HG02642 (cell line): Measurements from ENCODE around the gene TPCN2.

Source experiments
- ATAC-seq: cut with Tn5 transposase; IDR thresholded peaks from one replicate; pipeline ENCODE4 v1.9.1; 2021; ENCODE audit warnings: mild to moderate bottlenecking; ENCODE audit not compliant: unreplicated experiment, poor library complexity

TPCN2 gene

GRCh38 chr11:69173331-69173730 lies 124.6 kb downstream of the TPCN2 start:
- ATAC-seq: no peak

GRCh38 chr11:69173925-69174581 lies 125.3 kb downstream of the TPCN2 start:
- ATAC-seq: no peak

- ATAC-seq: no peak
Measured at GRCh38 chr11:69174841-69175240, 126.1 kb downstream of the TPCN2 start.

GRCh38 chr11:69178819-69179482 lies 130.2 kb downstream of the TPCN2 start:
- ATAC-seq: no peak

GRCh38 chr11:69180226-69180625 lies 131.5 kb downstream of the TPCN2 start:
- ATAC-seq: no peak

- no peak for ATAC-seq
Measured at GRCh38 chr11:69180726-69181125, 132.0 kb downstream of the TPCN2 start.

- no peak for ATAC-seq
Measured at GRCh38 chr11:69183613-69184012, 134.9 kb downstream of the TPCN2 start.
